ENCODE results near the gene FRMD8. TPM values are rescaled to one million over a fixed set of nuclear protein-coding genes. Genes with fewer than 3 reads are reported as not detected.

Gene FRMD8
- total and polyA plus RNA-seq, 2 of the 8 experiments (the other 6 are each of a cell fraction or from before 2014, with no cell fraction given) = 15.0 to 19.2 TPM

GRCh38 chr11:65434667-65435410 lies 48.4 kb downstream of the FRMD8 start:
- no peak overlapping the region for H2AK5ac ChIP-seq (ENCODE audit: low read depth, low read length)
- no peak overlapping the region for H2BK20ac ChIP-seq (ENCODE audit: low read length)
- CTCF ChIA-PET (ENCODE audit: partially characterized antibody) = interaction anchor here (1.3 kb wide), 1 partner anchor 75 kb away, joined by 3 read pairs; no protein-coding TSS in a partner anchor
- H2BK15ac ChIP-seq (ENCODE audit: low read length) = no peak overlapping the region
- no peak overlapping the region for H2AFZ ChIP-seq (ENCODE audit: low read length)
- H3K4me3 ChIP-seq (ENCODE audit: extremely low read depth in 1 of 4, insufficient read depth in 2 of 4, low read depth in 3 of 4, low read length in 4 of 4) = no peak overlapping the region
- no peak overlapping the region for H3K4me2 ChIP-seq (ENCODE audit: insufficient read depth in 1 of 2, low read depth in 2 of 2, low read length in 2 of 2)
- H3K14ac ChIP-seq (ENCODE audit: insufficient read length) = no peak overlapping the region
- FAIRE-seq (no peak), DNase-seq (ENCODE audit: low read depth in 1 of 2, low spot score in 2 of 2) (no peak)
- H3K4me1 ChIP-seq (replicated peaks in 1 of 4; ENCODE audit: control insufficient read depth in 3 of 4, insufficient read depth in 4 of 4, low read length in 3 of 4) = peaks cover 0 to 2% (median 2%) of the 10 kb centered on the region in 4 experiments; a peak in 5 of 7 replicates
- no peak for TF ChIP-seq EZH2 (IDR thresholded peaks at IDR 0.05; ENCODE audit: low read depth, low read length, severe bottlenecking)
- TF ChIP-seq TCF12 (IDR thresholded peaks at IDR 0.05; ENCODE audit: low read depth, low read length) = no peak
- TF ChIP-seq SP1 (IDR thresholded peaks at IDR 0.05; ENCODE audit: low read depth, low read length) = no peak
- no peak for TF ChIP-seq SRF (IDR thresholded peaks at IDR 0.05; ENCODE audit: low read depth, low read length)
- TF ChIP-seq, protein P1, sequence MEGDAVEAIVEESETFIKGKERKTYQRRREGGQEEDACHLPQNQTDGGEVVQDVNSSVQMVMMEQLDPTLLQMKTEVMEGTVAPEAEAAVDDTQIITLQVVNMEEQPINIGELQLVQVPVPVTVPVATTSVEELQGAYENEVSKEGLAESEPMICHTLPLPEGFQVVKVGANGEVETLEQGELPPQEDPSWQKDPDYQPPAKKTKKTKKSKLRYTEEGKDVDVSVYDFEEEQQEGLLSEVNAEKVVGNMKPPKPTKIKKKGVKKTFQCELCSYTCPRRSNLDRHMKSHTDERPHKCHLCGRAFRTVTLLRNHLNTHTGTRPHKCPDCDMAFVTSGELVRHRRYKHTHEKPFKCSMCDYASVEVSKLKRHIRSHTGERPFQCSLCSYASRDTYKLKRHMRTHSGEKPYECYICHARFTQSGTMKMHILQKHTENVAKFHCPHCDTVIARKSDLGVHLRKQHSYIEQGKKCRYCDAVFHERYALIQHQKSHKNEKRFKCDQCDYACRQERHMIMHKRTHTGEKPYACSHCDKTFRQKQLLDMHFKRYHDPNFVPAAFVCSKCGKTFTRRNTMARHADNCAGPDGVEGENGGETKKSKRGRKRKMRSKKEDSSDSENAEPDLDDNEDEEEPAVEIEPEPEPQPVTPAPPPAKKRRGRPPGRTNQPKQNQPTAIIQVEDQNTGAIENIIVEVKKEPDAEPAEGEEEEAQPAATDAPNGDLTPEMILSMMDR (IDR thresholded peaks at IDR 0.05; ENCODE audit: control extremely low read depth in 1 of 3, insufficient read depth in 1 of 3, low read depth in 1 of 3, low read length in 3 of 3) = no peak
- TF ChIP-seq EP300 (IDR thresholded peaks at IDR 0.05; ENCODE audit: borderline replicate concordance in 1 of 2, low read depth in 2 of 2, low read length in 2 of 2) = no peak
- no peak for TF ChIP-seq GABPA (IDR thresholded peaks at IDR 0.05; ENCODE audit: borderline replicate concordance, insufficient read depth, low read length)
- TF ChIP-seq ASH2L (IDR thresholded peaks at IDR 0.05; ENCODE audit: low read length) = no peak
- TF ChIP-seq EGR1 (IDR thresholded peaks at IDR 0.05; ENCODE audit: borderline replicate concordance, low read depth, low read length) = no peak
- no peak overlapping the region for H2BK120ac ChIP-seq (replicated peaks; ENCODE audit: low read depth, low read length)
- H3K56ac ChIP-seq (replicated peaks; ENCODE audit: insufficient read length, low read depth, low read length) = no peak overlapping the region
- no peaks in the 10 kb centered on the region for H3K9me3 ChIP-seq (ENCODE audit: insufficient read depth in 2 of 2, low read depth in 1 of 2, low read length in 1 of 2)
- no peak overlapping the region for H3K27ac ChIP-seq (ENCODE audit: low read depth, low read length)
- H2BK5ac ChIP-seq (ENCODE audit: low read depth, low read length) = no peak overlapping the region
- H2BK12ac ChIP-seq (ENCODE audit: low read depth, low read length) = no peak overlapping the region
- no peak overlapping the region for H4K5ac ChIP-seq (ENCODE audit: insufficient read length, low read depth, low read length)
- H4K91ac ChIP-seq (replicated peaks; ENCODE audit: insufficient read length, low read length) = no peak overlapping the region
- H4K8ac ChIP-seq (ENCODE audit: extremely low read depth, insufficient read depth, low read length) = no peak overlapping the region
- 90% methylated on average over 5 of the region's 5 CpGs; no CpG with 5 or more reads in 1 of the 2 experiments for WGBS, 2 experiments (ENCODE audit: extremely low coverage in 1 of 2, insufficient coverage in 1 of 2, insufficient read length in 1 of 2, insufficient replicate concordance in 2 of 2, low coverage in 1 of 2, low lambda C conversion rate in 2 of 2, missing lambda C conversion rate in 1 of 2)
- H3K79me2 ChIP-seq (ENCODE audit: control insufficient read depth in 1 of 2, insufficient read depth in 2 of 2, low read length in 2 of 2) = no peaks in the 10 kb centered on the region
- POLR2A ChIA-PET (ENCODE audit: partially characterized antibody) = interaction anchor here (1.1 to 2.8 kb wide), 2 partner anchors 9 to 78 kb away, joined by 4 to 9 read pairs; no protein-coding TSS in a partner anchor
- H3K36me3 ChIP-seq (ENCODE audit: control insufficient read depth in 2 of 4, insufficient read depth in 4 of 4, low read length in 3 of 4) = no peaks in the 10 kb centered on the region
- H3K18ac ChIP-seq (ENCODE audit: extremely low read depth, low read length) = no peak overlapping the region
- peaks cover 0 to 10% of the 10 kb centered on the region in 2 experiments for H4K20me1 ChIP-seq (replicated peaks in 1 of 2; ENCODE audit: control insufficient read depth in 1 of 2, insufficient read depth in 2 of 2, low read length in 2 of 2)
- no peak overlapping the region for H3K9ac ChIP-seq (replicated peaks in 1 of 4; ENCODE audit: extremely low read depth in 1 of 4, low read depth in 3 of 4, low read length in 3 of 4)
- H3K79me1 ChIP-seq (ENCODE audit: low read depth, low read length) = no peaks in the 10 kb centered on the region; the same call in 1 of the 2 replicates
- H3K4ac ChIP-seq (replicated peaks; ENCODE audit: insufficient read length, low read depth, low read length) = no peak overlapping the region
- no peak overlapping the region for H3K23ac ChIP-seq (ENCODE audit: insufficient read length)
- no peaks in the 10 kb centered on the region for H3K27me3 ChIP-seq (replicated peaks in 1 of 4; ENCODE audit: control insufficient read depth in 3 of 4, extremely low read depth in 1 of 4, insufficient read depth in 3 of 4, low read length in 3 of 4)
- H3K23me2 ChIP-seq (ENCODE audit: low read depth, low read length) = no peaks in the 10 kb centered on the region

Data from H1 (cell line).